Smooth muscle cell (in vitro differentiated cells): ENCODE results near the gene CUL4A. TPM values are rescaled to one million over a fixed set of nuclear protein-coding genes. Genes with fewer than 3 reads are reported as not detected.

ENCODE experiments used
- DNase-seq: peaks from one replicate; lab custom pipeline; 2025; ENCODE audit not compliant: unreplicated experiment; lab: John Stamatoyannopoulos, UW
- H2AFZ ChIP-seq: fragments of 200-600 bp; sonication (generic); 2 replicates; pipeline ENCODE4 v1.6.0; 2016; ENCODE audit warnings: antibody characterized with exemption, low read depth, mild to moderate bottlenecking
- H3F3A ChIP-seq: fragments of 200-600 bp; sonication (generic); 2 replicates; pipeline ENCODE4 v1.6.0; 2017; ENCODE audit warnings: antibody characterized with exemption, low read depth
- H3K27ac ChIP-seq: fragments of 200-600 bp; sonication (generic); 2 replicates; pipeline ENCODE4 v1.5.1; 2016; ENCODE audit warnings: low read depth, mild to moderate bottlenecking
- H3K27me3 ChIP-seq: fragments of 200-600 bp; sonication (generic); 2 replicates; pipeline ENCODE4 v1.6.1; 2016; ENCODE audit warnings: low read depth, mild to moderate bottlenecking
- H3K36me3 ChIP-seq: fragments of 200-600 bp; sonication (generic); 2 replicates; pipeline ENCODE4 v1.5.1; 2016; ENCODE audit warnings: low read depth
- H3K4me1 ChIP-seq: fragments of 200-600 bp; sonication (generic); 2 replicates; pipeline ENCODE4 v1.5.1; 2016; ENCODE audit warnings: low read depth
- H3K4me2 ChIP-seq: fragments of 200-600 bp; sonication (generic); 2 replicates; pipeline ENCODE4 v1.6.0; 2016; ENCODE audit warnings: mild to moderate bottlenecking
- H3K4me3 ChIP-seq: fragments of 200-600 bp; sonication (generic); 2 replicates; pipeline ENCODE4 v1.5.1; 2016; ENCODE audit warnings: mild to moderate bottlenecking
- H3K79me2 ChIP-seq: fragments of 200-600 bp; sonication (generic); 2 replicates; pipeline ENCODE4 v1.6.0; 2016; ENCODE audit warnings: low read depth, mild to moderate bottlenecking
- H3K9ac ChIP-seq: fragments of 200-600 bp; sonication (generic); 2 replicates; pipeline ENCODE4 v1.6.0; 2016; ENCODE audit warnings: low read depth
- H3K9me3 ChIP-seq: fragments of 200-600 bp; sonication (generic); replicated peaks from 2 replicates; pipeline ENCODE4 v1.5.1; 2016; ENCODE audit warnings: low read depth
- H4K20me1 ChIP-seq: fragments of 200-600 bp; sonication (generic); 2 replicates; pipeline ENCODE4 v1.6.0; 2016; ENCODE audit warnings: low read depth
- CTCF ChIP-seq: fragments of 200-600 bp; sonication (generic); IDR thresholded peaks from 2 replicates; pipeline ENCODE4 v1.5.1; 2017; ENCODE audit warnings: borderline replicate concordance, mild to moderate bottlenecking, antibody characterized with exemption; ENCODE audit not compliant: insufficient read depth, poor library complexity, severe bottlenecking
- WGBS: methylation state at CpG from one replicate; pipeline ENCODE4 v1.1.7; 2016; ENCODE audit warnings: low lambda C conversion rate; 5-methylcytosine and 5-hydroxymethylcytosine counted together
- polyA plus RNA-seq: library from polyadenylated mRNA; unstranded; fragments of >200 nt; fragmentation: Nextera tagmentation; extraction: Ambion mirVana; gene quantifications from 2 replicates; pipeline ENCODE4 v1.2.1, GENCODE V29; 2016
- total RNA-seq: library from RNA; depleted of rRNA; stranded (reverse); fragments of >200 nt; gene quantifications from 2 replicates; pipeline ENCODE4 v1.2.3, GENCODE V29; 2014

Gene CUL4A
- total and polyA plus RNA-seq, 2 experiments from 2014 or later: 40.3 to 62.7 TPM

- peaks cover 9% of the 10 kb centered on the region for H3K4me1 ChIP-seq
- TF ChIP-seq CTCF: no peak
- no peaks in the 10 kb centered on the region for H3K27me3 ChIP-seq
- DNase-seq: no peak
- H3K9ac ChIP-seq: no peak overlapping the region
- no peaks in the 10 kb centered on the region for H3K79me2 ChIP-seq
- 97% methylated on average over 2 of the region's 2 CpGs for WGBS
- H2AFZ ChIP-seq: no peak overlapping the region
- peaks cover 8% of the 10 kb centered on the region for H3F3A ChIP-seq
- no peaks in the 10 kb centered on the region for H3K36me3 ChIP-seq
- no peak overlapping the region for H3K27ac ChIP-seq
- H3K9me3 ChIP-seq: no peaks in the 10 kb centered on the region
- no peak overlapping the region for H3K4me2 ChIP-seq
- no peaks in the 10 kb centered on the region for H4K20me1 ChIP-seq
- H3K4me3 ChIP-seq: no peak overlapping the region
Observed at GRCh38 chr13:113272031-113272430, 62.6 kb downstream of the CUL4A start.

- Histone ChIP-seq H3K27ac (no peak overlapping the region), H3K9me3 (no peaks in the 10 kb centered on the region), H3K4me2 (no peak overlapping the region), H2AFZ (no peak overlapping the region), H3K27me3 (no peaks in the 10 kb centered on the region), H3K36me3 (no peaks in the 10 kb centered on the region), H3K4me1 (peaks cover 9% of the 10 kb centered on the region), H3K9ac (no peak overlapping the region), H3K4me3 (no peak overlapping the region), H3K79me2 (no peaks in the 10 kb centered on the region), H3F3A (peaks cover 8% of the 10 kb centered on the region), H4K20me1 (no peaks in the 10 kb centered on the region)
- no peak for DNase-seq
- TF ChIP-seq CTCF: no peak
- WGBS: 97% methylated on average over 10 of the region's 10 CpGs
Observed at GRCh38 chr13:113272701-113273181, 63.3 kb downstream of the CUL4A start.

- Histone ChIP-seq H3K4me3 (no peak overlapping the region), H3K36me3 (no peaks in the 10 kb centered on the region), H3K27ac (peak overlapping the region; percentile 93), H3F3A (peaks cover 8% of the 10 kb centered on the region), H3K9ac (no peak overlapping the region), H3K79me2 (no peaks in the 10 kb centered on the region), H3K27me3 (no peaks in the 10 kb centered on the region), H3K4me1 (peaks cover 9% of the 10 kb centered on the region), H2AFZ (no peak overlapping the region), H3K9me3 (no peaks in the 10 kb centered on the region), H4K20me1 (no peaks in the 10 kb centered on the region), H3K4me2 (no peak overlapping the region)
- TF ChIP-seq CTCF: no peak
- WGBS: 95% methylated on average over 6 of the region's 6 CpGs
- no peak for DNase-seq
Observed at GRCh38 chr13:113273321-113273720, 63.9 kb downstream of the CUL4A start.

- Histone ChIP-seq H3K36me3 (no peaks in the 10 kb centered on the region), H3K27me3 (no peaks in the 10 kb centered on the region), H2AFZ (no peak overlapping the region), H4K20me1 (no peaks in the 10 kb centered on the region), H3K4me2 (peak overlapping the region; percentile 64), H3K79me2 (no peaks in the 10 kb centered on the region), H3K4me3 (no peak overlapping the region), H3K4me1 (peaks cover 9% of the 10 kb centered on the region), H3K9ac (peak overlapping the region; percentile 78), H3K27ac (peak overlapping the region; percentile 93), H3F3A (peaks cover 8% of the 10 kb centered on the region), H3K9me3 (no peaks in the 10 kb centered on the region)
- TF ChIP-seq CTCF: no peak
- 82% methylated on average over 15 of the region's 15 CpGs for WGBS
- DNase-seq: no peak
Observed at GRCh38 chr13:113273851-113274590, 64.6 kb downstream of the CUL4A start.
